MM.1S (cell line): Measurements from ENCODE around the gene MT1F.
"Not testable (repeated sequence)": the region's sequence is repeated elsewhere in the genome, so short reads cannot be mapped to it uniquely, and the experiment has no call there.

Source experiments
- DNase-seq: peaks from one replicate; pipeline ENCODE4 v3.0.0-alpha.2; 2015
- H2AFZ ChIP-seq: fragments of 300-600 bp; sonication (generic); 2 replicates; pipeline ENCODE4 v1.6.0; 2016; ENCODE audit warnings: antibody characterized with exemption, low read length
- H3F3A ChIP-seq: fragments of 300-600 bp; sonication (generic); 2 replicates; pipeline ENCODE4 v1.6.1; 2016; ENCODE audit warnings: mild to moderate bottlenecking, antibody characterized with exemption, low read length, moderate library complexity, mixed read lengths; ENCODE audit not compliant: insufficient read depth
- H3K27ac ChIP-seq: fragments of 300-600 bp; sonication (generic); 2 replicates; pipeline ENCODE4 v1.5.1; 2016; ENCODE audit warnings: mild to moderate bottlenecking, low read length
- H3K27me3 ChIP-seq: fragments of 300-600 bp; sonication (generic); replicated peaks from 2 replicates; pipeline ENCODE4 v1.6.0; 2016; ENCODE audit warnings: low read length; ENCODE audit not compliant: insufficient read depth
- H3K36me3 ChIP-seq: fragments of 300-600 bp; sonication (generic); replicated peaks from 2 replicates; pipeline ENCODE4 v1.6.1; 2016; ENCODE audit warnings: mild to moderate bottlenecking, low read length, mixed read lengths; ENCODE audit not compliant: insufficient read depth
- H3K4me1 ChIP-seq: fragments of 300-600 bp; sonication (generic); 2 replicates; pipeline ENCODE4 v1.6.1; 2016; ENCODE audit warnings: low read length, mixed read lengths
- H3K4me2 ChIP-seq: fragments of 300-600 bp; sonication (generic); 2 replicates; pipeline ENCODE4 v1.6.0; 2016; ENCODE audit warnings: low read depth, low read length
- H3K4me3 ChIP-seq: fragments of 300-600 bp; sonication (generic); 2 replicates; pipeline ENCODE4 v1.5.1; 2016; ENCODE audit warnings: low read length, mixed read lengths
- H3K79me2 ChIP-seq: fragments of 300-600 bp; sonication (generic); 2 replicates; pipeline ENCODE4 v1.6.1; 2016; ENCODE audit warnings: mixed run types, low read length, mixed read lengths
- H3K9ac ChIP-seq: fragments of 300-600 bp; sonication (generic); 2 replicates; pipeline ENCODE4 v1.6.1; 2016; ENCODE audit warnings: low read length, mixed read lengths
- H3K9me2 ChIP-seq: fragments of 300-600 bp; sonication (generic); replicated peaks from 2 replicates; pipeline ENCODE4 v1.6.1; 2016; ENCODE audit warnings: mild to moderate bottlenecking, low read length, mixed read lengths; ENCODE audit not compliant: insufficient read depth
- H3K9me3 ChIP-seq: fragments of 300-600 bp; sonication (generic); replicated peaks from 2 replicates; pipeline ENCODE4 v1.6.1; 2016; ENCODE audit warnings: mild to moderate bottlenecking, low read length, mixed read lengths; ENCODE audit not compliant: insufficient read depth
- H4K20me1 ChIP-seq: fragments of 300-600 bp; sonication (generic); 2 replicates; pipeline ENCODE4 v1.6.1; 2016; ENCODE audit warnings: mild to moderate bottlenecking, low read length, moderate library complexity, mixed read lengths; ENCODE audit not compliant: insufficient read depth
- EZH2 ChIP-seq: fragments of 300-600 bp; sonication (generic); optimal IDR thresholded peaks from 2 replicates; pipeline ENCODE3; 2017; ENCODE audit warnings: low read depth, mild to moderate bottlenecking, antibody characterized with exemption, low read length, mixed read lengths
- EZH2phosphoT487 ChIP-seq: fragments of 300-600 bp; sonication (generic); IDR thresholded peaks from 2 replicates; pipeline ENCODE4 v1.6.1; 2018; ENCODE audit warnings: antibody characterized with exemption, low read length
- TF ChIP-seq, protein P1 (sequence below): fragments of 300-600 bp; sonication (generic); IDR thresholded peaks from 2 replicates; pipeline ENCODE4 v1.5.1; 2016; ENCODE audit warnings: antibody characterized with exemption, low read length, mixed read lengths

MT1F gene

GRCh38 chr16:56673921-56674320, 16.2 kb downstream of the MT1F start:
- peak; percentile 11 for DNase-seq
- H3K4me1 ChIP-seq: no peaks in the 10 kb centered on the region
- no peak overlapping the region for H3K4me3 ChIP-seq
- no peak overlapping the region for H3K27ac ChIP-seq
- no peaks in the 10 kb centered on the region for H3K79me2 ChIP-seq
- no peaks in the 10 kb centered on the region for H3F3A ChIP-seq
- no peak overlapping the region for H3K9ac ChIP-seq
- H3K4me2 ChIP-seq: no peak overlapping the region
- no peaks in the 10 kb centered on the region for H3K9me3 ChIP-seq
- H3K36me3 ChIP-seq: no peaks in the 10 kb centered on the region
- TF ChIP-seq, protein P1, sequence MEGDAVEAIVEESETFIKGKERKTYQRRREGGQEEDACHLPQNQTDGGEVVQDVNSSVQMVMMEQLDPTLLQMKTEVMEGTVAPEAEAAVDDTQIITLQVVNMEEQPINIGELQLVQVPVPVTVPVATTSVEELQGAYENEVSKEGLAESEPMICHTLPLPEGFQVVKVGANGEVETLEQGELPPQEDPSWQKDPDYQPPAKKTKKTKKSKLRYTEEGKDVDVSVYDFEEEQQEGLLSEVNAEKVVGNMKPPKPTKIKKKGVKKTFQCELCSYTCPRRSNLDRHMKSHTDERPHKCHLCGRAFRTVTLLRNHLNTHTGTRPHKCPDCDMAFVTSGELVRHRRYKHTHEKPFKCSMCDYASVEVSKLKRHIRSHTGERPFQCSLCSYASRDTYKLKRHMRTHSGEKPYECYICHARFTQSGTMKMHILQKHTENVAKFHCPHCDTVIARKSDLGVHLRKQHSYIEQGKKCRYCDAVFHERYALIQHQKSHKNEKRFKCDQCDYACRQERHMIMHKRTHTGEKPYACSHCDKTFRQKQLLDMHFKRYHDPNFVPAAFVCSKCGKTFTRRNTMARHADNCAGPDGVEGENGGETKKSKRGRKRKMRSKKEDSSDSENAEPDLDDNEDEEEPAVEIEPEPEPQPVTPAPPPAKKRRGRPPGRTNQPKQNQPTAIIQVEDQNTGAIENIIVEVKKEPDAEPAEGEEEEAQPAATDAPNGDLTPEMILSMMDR: peak; percentile 45
- TF ChIP-seq EZH2phosphoT487: no peak
- H4K20me1 ChIP-seq: no peaks in the 10 kb centered on the region
- H2AFZ ChIP-seq: no peak overlapping the region
- H3K27me3 ChIP-seq: peaks cover 68% of the 10 kb centered on the region
- no peaks in the 10 kb centered on the region for H3K9me2 ChIP-seq

DNA sequence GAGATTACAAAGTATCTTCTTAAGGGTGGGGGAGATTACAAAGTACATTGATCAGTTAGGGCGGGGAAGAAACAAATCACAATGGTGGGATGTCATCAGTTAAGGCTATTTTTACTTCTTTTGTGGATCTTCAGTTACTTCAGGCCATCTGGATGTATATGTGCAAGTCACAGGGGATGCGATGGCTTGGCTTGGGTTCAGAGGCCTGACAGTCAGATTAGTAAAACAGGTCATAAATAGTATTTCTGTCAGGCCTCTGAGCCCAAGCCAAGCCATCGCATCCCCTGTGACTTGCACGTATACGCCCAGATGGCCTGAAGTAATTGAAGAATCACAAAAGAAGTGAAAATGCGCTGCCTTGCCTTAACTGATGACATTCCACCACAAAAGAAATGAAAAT, 16.8 kb downstream of the MT1F start:
- H3K27ac ChIP-seq, H3K4me2 ChIP-seq: not testable (repeated sequence)

DNA sequence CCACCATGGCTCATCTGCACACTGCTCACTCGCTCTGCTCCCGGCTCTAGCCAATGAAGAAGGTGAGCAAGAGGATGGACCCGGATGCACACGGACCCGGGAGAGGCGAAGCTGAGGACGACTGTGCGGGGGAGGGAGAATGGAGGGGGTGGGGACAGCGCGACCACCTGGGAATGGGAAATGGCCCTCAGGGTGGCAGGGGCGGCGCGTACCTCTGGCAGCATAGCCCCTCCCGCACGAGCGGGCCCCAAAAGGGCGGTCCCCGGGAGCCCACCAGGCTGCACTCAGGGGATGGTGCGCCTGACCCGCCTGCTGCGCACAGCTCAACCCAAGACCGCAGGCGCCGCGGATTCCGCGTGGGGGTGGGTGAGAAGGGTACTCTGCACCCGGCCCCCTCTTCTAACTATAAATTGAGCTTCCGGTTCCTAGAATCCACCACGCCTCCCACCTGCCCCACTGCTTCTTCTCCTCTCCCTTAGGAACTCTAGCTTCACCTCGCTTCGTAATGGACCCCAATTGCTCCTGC, 18.0 kb downstream of the MT1F start:
- no peaks in the 10 kb centered on the region for H3K9me2 ChIP-seq
- no peaks in the 10 kb centered on the region for H3K36me3 ChIP-seq
- no peak overlapping the region for H3K4me3 ChIP-seq
- H2AFZ ChIP-seq: no peak overlapping the region
- H3K4me2 ChIP-seq: no peak overlapping the region
- no peaks in the 10 kb centered on the region for H3K79me2 ChIP-seq
- no peaks in the 10 kb centered on the region for H3K4me1 ChIP-seq
- no peak for TF ChIP-seq EZH2
- TF ChIP-seq, protein P1: no peak
- no peak for TF ChIP-seq EZH2phosphoT487
- H3K27me3 ChIP-seq: peaks cover 50% of the 10 kb centered on the region
- H3K9ac ChIP-seq: no peak overlapping the region
- no peak for DNase-seq
- H3K9me3 ChIP-seq: no peaks in the 10 kb centered on the region
- no peaks in the 10 kb centered on the region for H4K20me1 ChIP-seq
- no peaks in the 10 kb centered on the region for H3F3A ChIP-seq
- H3K27ac ChIP-seq: no peak overlapping the region

More for the DNA sequence above, 16.8 kb downstream of the MT1F start:
- not testable (repeated sequence) for H3K36me3 ChIP-seq, H3K79me2 ChIP-seq, H3K4me1 ChIP-seq, H3F3A ChIP-seq, H3K9me2 ChIP-seq, H4K20me1 ChIP-seq, H3K9ac ChIP-seq, H3K9me3 ChIP-seq, H2AFZ ChIP-seq, H3K4me3 ChIP-seq, DNase-seq
- peaks cover 61% of the 10 kb centered on the region for H3K27me3 ChIP-seq

DNA sequence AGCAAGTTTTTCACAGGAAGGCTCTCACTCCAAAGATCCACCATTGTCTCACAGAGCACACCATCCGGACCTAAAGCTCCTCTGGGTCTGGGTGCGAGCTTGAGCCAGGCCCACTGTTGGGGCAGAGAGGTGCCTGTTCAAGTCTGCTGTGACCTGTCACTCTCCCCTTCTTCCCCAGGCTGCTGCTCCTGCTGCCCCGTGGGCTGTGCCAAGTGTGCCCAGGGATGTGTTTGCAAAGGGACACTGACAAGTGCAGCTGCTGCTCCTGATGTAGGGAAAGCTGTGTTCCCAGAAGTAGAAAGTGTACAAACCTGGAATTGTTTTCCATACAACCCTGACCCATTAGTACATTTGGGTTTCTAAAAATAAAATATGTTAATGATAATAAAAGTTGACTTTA, 19.7 kb downstream of the MT1F start:
- no peak overlapping the region for H3K4me2 ChIP-seq
- peaks cover 34% of the 10 kb centered on the region for H3K27me3 ChIP-seq

More for the DNA sequence above, 19.7 kb downstream of the MT1F start:
- Histone ChIP-seq H3K4me1 (no peaks in the 10 kb centered on the region), H3K9ac (no peak overlapping the region), H3K27ac (no peak overlapping the region), H3K4me3 (no peak overlapping the region), H3K36me3 (no peaks in the 10 kb centered on the region), H3F3A (no peaks in the 10 kb centered on the region), H4K20me1 (no peaks in the 10 kb centered on the region), H3K79me2 (no peaks in the 10 kb centered on the region), H3K9me2 (no peaks in the 10 kb centered on the region), H2AFZ (no peak overlapping the region), H3K9me3 (no peaks in the 10 kb centered on the region)
- DNase-seq: no peak
- no peak for TF ChIP-seq EZH2
- TF ChIP-seq, protein P1: no peak
- TF ChIP-seq EZH2phosphoT487: no peak
